NCI-H460 (cell line): ENCODE results near the gene CIB4. TPM values are rescaled to one million over a fixed set of nuclear protein-coding genes. Genes with fewer than 3 reads are reported as not detected.
A peak's percentile ranks its signal among the peaks of the same experiment; 100 is the strongest.

Experiments
- DNase-seq: peaks from one replicate; pipeline ENCODE4 v3.0.0-alpha.2; 2016; ENCODE audit warnings: low read depth; ENCODE audit errors: extremely low read depth
- total RNA-seq: library from RNA; depleted of rRNA; stranded (reverse); fragments of >200 nt; shearing (Covaris generic); gene quantifications from 2 replicates; pipeline ENCODE4 v1.2.3, GENCODE V29; 2014

The CIB4 gene
- total RNA-seq, 1 experiment from 2014 or later, result not detected

GRCh38 chr2:26646986-26647672 is 6.0 kb upstream of the CIB4 start:
- DNase-seq, result no peak

- DNase-seq, result no peak
These were observed 4.6 kb upstream of the CIB4 start for GRCh38 chr2:26645762-26646161.

- DNase-seq, result no peak
These were observed 3.1 kb upstream of the CIB4 start for GRCh38 chr2:26644188-26644835.

GRCh38 chr2:26642429-26642828 is 1.3 kb upstream of the CIB4 start:
- no peak for DNase-seq

- DNase-seq, result peak; percentile 26
These were observed 828 bp downstream of the CIB4 start for GRCh38 chr2:26640331-26640745.

- DNase-seq, result no peak
These were observed 1.4 kb downstream of the CIB4 start for GRCh38 chr2:26639685-26640243.

GRCh38 chr2:26637811-26638310 is 3.3 kb downstream of the CIB4 start:
- no peak for DNase-seq

GRCh38 chr2:26636935-26637334 is 4.2 kb downstream of the CIB4 start:
- no peak for DNase-seq

GRCh38 chr2:26635401-26635800 is 5.8 kb downstream of the CIB4 start:
- no peak for DNase-seq

GRCh38 chr2:26634636-26635230 is 6.4 kb downstream of the CIB4 start:
- DNase-seq, result no peak

- no peak for DNase-seq
These were observed 7.1 kb downstream of the CIB4 start for GRCh38 chr2:26633993-26634595.

GRCh38 chr2:26633351-26633945 is 7.7 kb downstream of the CIB4 start:
- no peak for DNase-seq

- no peak for DNase-seq
These were observed 8.5 kb downstream of the CIB4 start for GRCh38 chr2:26632624-26633185.

- DNase-seq, result no peak
These were observed 9.6 kb downstream of the CIB4 start for GRCh38 chr2:26631401-26632170.

- no peak for DNase-seq
These were observed 10.4 kb downstream of the CIB4 start for GRCh38 chr2:26630669-26631360.

- no peak for DNase-seq
These were observed 10.9 kb downstream of the CIB4 start for GRCh38 chr2:26630235-26630634.

- no peak for DNase-seq
These were observed 11.4 kb downstream of the CIB4 start for GRCh38 chr2:26629751-26630150.

- DNase-seq, result no peak
These were observed 11.9 kb downstream of the CIB4 start for GRCh38 chr2:26629346-26629630.
